Fibroblast of skin of abdomen (primary cell): ENCODE results near the gene KDM3B.
A peak's percentile ranks its signal among the peaks of the same experiment; 100 is the strongest.
"Not testable (repeated sequence)": the region's sequence is repeated elsewhere in the genome, so short reads cannot be mapped to it uniquely, and the experiment has no call there.

Source experiments
- DNase-seq: peaks from one replicate; pipeline ENCODE4 v3.0.0-alpha.2; 2013

Gene KDM3B

GRCh38 chr5:138349852-138350562 lies 2.5 kb upstream of the KDM3B start:
- DNase-seq, result peak; percentile 24

DNA sequence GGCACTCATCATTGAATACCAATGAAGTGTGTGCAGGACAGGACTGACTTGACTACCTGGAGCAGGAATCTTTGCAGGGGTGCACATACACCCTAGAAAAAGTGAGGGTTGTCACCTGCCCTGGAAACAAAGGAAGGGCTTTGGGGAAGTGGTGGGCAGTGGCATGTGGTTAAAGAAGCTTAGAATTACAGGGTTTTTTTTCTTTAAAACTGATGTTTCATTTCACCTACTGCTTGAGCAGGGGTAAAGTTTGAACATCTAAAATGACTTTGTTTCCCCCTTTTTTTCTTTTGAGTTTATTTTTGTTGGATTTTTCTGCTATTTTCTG lies 2.0 kb upstream of the KDM3B start:
- no peak for DNase-seq

GRCh38 chr5:138351056-138351455 lies 1.4 kb upstream of the KDM3B start:
- peak; percentile 68 for DNase-seq

- no peak for DNase-seq
Measured at GRCh38 chr5:138351517-138351916, 968 bp upstream of the KDM3B start.

DNA sequence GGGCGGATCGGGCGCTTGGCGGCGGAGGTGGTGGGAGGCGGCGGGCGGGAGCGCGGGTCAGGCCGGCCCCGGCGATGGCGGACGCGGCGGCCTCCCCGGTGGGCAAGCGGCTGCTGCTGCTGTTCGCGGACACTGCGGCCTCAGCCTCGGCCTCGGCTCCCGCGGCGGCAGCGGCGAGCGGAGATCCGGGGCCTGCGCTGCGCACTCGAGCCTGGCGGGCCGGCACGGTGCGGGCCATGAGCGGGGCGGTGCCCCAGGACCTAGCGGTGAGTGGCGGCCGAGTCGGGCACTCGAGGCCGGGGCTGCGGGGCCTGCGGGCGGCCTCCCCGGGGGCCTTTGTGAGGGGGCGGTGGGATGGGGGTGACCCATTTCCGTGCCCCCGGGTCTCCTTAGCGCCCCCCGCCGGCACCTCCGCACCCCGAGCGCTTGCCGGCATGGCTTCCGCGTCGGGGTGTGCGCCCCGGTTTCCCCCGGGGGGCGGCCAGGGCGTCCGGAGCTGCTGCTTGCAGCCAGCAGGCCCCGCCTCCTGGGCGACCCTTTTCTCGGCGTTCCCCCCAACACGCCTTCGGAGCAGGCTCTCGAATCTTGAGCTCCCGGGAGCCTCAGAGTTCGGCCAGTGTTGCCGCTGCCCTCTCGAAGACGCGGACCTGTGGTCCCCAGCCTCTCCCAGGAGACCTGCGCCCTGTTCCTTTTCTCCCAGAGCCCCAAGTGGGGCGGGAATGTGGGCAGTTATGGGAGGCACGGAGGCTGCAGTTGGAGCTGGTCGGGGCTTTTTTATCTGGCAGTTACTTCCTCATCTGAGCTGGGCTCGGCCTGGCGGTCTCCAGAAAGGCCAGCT lies 456 bp downstream of the KDM3B start:
- DNase-seq, result peak; percentile 54

- DNase-seq, result no peak
Measured at GRCh38 chr5:138353560-138354080, 1.1 kb downstream of the KDM3B start.

- no peak for DNase-seq
Measured at GRCh38 chr5:138354387-138354786, 1.9 kb downstream of the KDM3B start.

GRCh38 chr5:138354926-138355378 lies 2.5 kb downstream of the KDM3B start:
- peak; percentile 79 for DNase-seq

GRCh38 chr5:138359621-138360020 lies 7.1 kb downstream of the KDM3B start:
- DNase-seq, result no peak

- DNase-seq, result no peak
Measured at GRCh38 chr5:138360941-138361452, 8.5 kb downstream of the KDM3B start.

DNA sequence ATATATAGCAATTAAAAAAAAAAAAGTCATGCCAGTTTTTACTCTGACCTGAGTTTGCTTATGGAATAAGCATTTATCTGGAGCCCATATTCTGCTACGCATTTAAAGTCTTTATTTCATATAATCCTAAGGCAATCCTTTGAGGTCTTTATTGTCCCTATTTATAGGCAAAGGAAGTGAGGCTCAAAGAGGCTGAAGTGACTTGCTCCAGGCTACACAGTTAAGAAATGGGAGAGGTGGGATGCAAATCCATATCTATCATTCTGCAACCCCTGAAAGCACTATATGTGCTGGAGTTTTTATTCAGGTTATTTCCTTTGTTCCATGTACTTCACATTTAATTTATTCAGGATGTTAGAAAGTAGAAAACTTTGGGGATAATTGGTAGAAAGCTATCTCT lies 12.1 kb downstream of the KDM3B start:
- no peak for DNase-seq

GRCh38 chr5:138366632-138367382 lies 14.3 kb downstream of the KDM3B start:
- no peak for DNase-seq

DNA sequence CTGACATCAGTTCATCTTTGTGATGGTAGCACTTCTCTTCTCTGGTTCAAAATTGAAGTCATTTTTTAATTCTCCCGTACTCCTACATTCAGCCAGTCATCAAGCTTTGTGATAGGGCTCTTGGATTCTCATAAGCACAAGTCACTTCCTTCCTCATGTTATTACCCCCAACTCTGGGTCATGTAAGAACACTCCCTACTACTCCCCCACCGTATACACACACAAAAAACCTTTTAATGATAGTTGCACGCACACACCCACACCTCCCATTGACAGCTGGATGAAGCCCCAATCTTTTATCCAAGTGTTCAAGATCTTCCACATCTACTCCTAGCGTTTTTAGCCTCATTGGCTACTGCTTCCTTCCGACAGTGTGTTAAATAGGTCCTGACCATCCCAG lies 16.8 kb downstream of the KDM3B start:
- DNase-seq, result no peak

DNA sequence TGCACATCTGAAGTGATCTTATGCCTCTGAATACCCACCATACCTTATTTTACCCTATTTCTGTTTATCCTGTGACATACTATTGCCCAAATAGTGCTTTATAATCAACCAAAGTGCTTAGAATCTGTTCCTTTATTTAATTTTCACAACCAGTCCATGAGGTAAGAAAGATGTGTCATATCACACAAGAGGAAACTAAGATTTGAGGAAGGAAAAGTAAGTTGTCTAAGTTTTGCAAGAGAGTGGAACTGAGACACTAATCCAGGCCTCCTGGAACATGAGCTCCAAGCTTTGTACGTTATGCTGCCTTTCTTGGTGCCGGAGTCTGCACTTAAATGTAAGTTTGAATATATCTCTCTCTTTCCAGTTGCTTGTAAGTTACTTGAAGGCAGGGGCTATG lies 17.2 kb downstream of the KDM3B start:
- no peak for DNase-seq

- DNase-seq, result peak; percentile 11
Measured at GRCh38 chr5:138370537-138370936, 18.1 kb downstream of the KDM3B start.

DNA sequence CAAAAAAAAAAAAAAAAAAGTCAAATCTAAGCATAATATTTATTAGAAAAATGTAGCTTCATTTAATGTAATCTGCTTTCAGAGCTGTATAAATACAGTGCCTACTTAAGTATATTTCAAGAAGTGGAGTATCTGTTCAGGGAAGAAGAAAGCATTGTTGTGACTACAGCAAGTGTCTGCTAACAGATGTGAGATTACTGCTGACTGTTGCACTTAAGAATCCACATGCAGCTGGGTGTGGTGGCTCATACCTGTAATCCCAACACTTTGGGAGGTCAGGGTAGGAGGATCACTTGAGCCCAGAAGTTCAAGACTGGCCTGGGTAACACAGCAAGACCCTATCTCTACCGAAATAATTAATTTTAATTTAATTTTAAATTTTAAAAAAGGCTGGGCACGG lies 19.0 kb downstream of the KDM3B start:
- no peak for DNase-seq

GRCh38 chr5:138372225-138372624 lies 19.7 kb downstream of the KDM3B start:
- no peak for DNase-seq

DNA sequence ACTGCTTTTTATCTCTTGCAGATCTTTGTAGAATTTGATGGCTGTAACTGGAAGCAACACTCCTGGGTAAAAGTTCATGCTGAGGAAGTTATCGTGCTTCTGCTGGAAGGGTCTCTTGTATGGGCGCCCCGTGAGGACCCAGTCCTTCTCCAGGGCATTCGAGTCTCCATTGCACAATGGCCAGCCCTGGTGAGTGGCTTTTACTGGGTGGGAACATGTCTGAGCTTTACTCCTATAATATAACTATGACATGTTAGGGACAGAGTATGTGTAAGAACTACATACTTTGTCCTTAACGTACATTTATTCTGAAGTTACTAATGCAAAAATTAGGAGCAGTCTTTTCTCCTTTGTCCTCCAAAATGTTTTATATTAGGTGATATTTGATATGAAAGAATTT lies 20.2 kb downstream of the KDM3B start:
- DNase-seq, result no peak

DNA sequence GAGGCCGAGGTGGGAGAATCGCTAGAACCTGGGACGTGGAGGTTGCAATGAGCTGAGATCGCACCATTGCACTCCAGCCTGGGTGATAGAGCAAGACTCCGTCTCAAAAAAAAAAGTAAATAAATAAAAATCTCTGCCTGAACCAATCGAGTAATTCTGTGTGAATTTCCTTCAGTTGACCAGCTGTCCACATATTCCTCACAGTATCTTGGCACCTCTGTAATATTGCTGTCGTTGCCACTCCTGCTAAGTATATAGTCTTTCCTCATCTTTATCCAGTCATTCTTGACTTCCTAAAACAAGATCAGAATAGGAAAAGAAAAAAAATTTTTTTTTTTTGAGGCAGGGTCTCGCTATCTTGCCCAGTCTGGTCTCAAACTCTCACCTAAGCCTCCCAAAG lies 29.9 kb downstream of the KDM3B start:
- DNase-seq, result no peak

GRCh38 chr5:138385660-138386059 lies 33.2 kb downstream of the KDM3B start:
- no peak for DNase-seq

DNA sequence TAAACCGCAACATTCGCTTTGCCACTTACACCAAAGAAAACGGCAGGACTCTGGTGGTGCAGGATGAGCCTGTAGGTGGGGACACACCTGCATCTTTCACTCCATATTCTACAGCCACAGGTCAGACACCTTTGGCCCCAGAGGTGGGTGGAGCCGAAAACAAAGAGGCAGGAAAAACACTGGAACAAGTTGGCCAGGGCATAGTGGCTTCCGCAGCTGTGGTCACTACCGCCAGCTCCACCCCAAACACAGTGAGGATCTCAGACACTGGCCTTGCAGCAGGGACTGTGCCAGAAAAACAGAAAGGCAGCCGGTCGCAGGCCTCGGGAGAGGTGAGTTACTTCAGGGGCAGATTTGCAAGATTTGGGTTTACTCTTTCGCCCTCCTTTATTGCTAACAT lies 33.8 kb downstream of the KDM3B start:
- no peak for DNase-seq

DNA sequence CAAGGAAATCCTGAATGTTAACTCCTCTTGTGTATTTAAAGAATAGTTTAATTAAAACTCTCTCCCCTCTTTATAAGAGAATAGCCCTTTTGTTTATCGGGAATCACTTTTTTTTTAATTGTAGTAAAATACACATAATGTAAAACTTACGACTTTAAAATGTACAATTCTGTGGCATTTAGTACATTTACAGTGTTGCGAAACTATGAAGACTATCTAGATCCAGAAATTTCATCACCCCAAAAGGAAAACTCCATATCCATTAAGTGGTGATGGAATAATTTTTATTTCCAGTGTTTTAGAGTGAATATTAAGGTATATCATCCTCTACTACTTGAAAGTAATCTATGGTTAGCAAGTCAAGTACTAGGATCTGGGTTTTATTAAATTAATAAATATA lies 36.8 kb downstream of the KDM3B start:
- no peak for DNase-seq

GRCh38 chr5:138389911-138390310 lies 37.4 kb downstream of the KDM3B start:
- not testable (repeated sequence) for DNase-seq
